Left renal pelvis (tissue), 4 donors: ENCODE data around the gene OR6Y1. TPM values are rescaled to one million over a fixed set of nuclear protein-coding genes. Genes with fewer than 3 reads are reported as not detected.

Experiments used
- DNase-seq, 4 donors: peaks; one replicate each; pipeline ENCODE4 v3.0.0-alpha.2; 2013; ENCODE audit warnings: low read depth in 4 of 4, low spot score in 3 of 4
- polyA plus RNA-seq, 4 donors: library from polyadenylated mRNA; unstranded; fragments of 120-200 nt; gene quantifications; one replicate each; pipeline ENCODE4 v1.2.1, GENCODE V29; 2013; ENCODE audit not compliant: insufficient read length in 4 of 4

Gene OR6Y1
- under 1 TPM in 1 of 4 donors, not detected in 3; 0.03 TPM for polyA plus RNA-seq

GRCh38 chr1:158554352-158554751, at the start of gene OR6Y1:
Gene OR6Y1, minus strand, starts transcription at chr1:158554405. Its CDS starts 6,300 bp downstream, at chr1:158548105.
- DNase-seq, result no peak

GRCh38 chr1:158600735-158601134, 46.5 kb upstream of the OR6Y1 start:
- no peak for DNase-seq

DNA sequence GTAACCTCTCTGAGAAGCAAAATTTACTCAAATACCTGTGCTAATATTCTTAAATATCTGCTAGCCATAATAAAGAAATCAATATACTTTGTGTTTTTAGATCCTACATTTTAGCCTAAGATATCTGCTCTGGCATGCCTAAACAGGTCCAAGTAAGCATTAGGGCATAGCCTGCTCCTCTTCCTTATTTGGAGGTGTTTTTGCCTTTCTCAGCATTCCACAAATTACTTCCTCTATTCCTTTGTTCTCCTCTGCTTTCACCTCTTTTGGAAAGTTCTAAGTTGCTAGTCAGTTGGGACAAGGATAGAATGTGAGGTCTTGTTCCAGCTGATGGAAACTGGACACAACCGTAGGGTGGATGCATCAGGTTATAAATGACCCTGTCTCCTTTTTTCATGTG, 32.7 kb upstream of the OR6Y1 start:
- no peak for DNase-seq

DNA sequence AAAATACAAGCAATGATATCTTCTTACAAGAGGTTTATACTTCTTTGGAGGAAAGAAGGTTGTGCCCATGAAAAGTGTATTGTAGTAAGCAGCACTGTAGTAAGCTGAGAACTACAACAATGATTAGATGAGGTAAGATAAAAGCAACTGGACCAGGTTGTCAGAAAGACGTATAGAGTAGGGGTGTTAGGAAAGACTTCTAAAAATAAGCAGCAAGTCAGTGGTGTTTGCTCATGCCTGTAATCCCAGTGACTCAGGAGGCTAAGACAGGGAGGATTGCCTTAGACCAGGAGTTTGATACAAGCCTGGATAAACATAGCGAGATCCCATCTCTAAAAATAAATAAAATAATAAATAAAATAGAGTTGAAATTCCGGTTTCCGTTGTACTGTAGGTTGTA, 29.8 kb upstream of the OR6Y1 start:
- no peak for DNase-seq

GRCh38 chr1:158579733-158580132, 25.5 kb upstream of the OR6Y1 start, which contains the start of gene OR10X1:
Gene OR10X1, minus strand, starts transcription at chr1:158579899. Its CDS starts 0 bp downstream, at chr1:158579899.
- no peak for DNase-seq

- DNase-seq, result no peak
These were observed 23.4 kb upstream of the OR6Y1 start for GRCh38 chr1:158577561-158577960.

- no peak for DNase-seq
These were observed 18.0 kb upstream of the OR6Y1 start for GRCh38 chr1:158572226-158572625.

DNA sequence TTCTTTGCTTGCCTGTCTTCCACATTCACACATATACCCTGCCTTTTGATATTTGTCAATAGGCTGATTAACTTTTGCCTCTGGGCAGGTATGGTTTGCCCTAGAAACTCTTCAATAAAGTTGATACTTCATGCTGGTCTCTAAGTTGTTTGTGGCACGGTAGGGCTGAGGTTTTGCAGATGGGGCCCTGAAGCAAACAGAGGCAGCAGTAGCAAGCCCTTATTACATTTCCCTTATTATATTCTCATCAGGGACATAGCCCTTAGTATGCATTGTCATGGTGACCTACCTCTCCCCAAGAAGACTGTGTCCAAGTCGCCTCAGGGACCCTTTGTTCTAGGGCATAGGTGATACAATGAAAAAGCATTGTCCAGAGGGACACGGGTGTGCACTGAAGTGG, 16.3 kb upstream of the OR6Y1 start, which contains the start of gene OR6P1:
Gene OR6P1, minus strand, starts transcription at position 101 of the 400 bp plus-strand sequence. CDS start 6,976 bp downstream, outside the sequence.
- DNase-seq, result no peak

- no peak for DNase-seq
These were observed 10.4 kb upstream of the OR6Y1 start for GRCh38 chr1:158564608-158565007.

DNA sequence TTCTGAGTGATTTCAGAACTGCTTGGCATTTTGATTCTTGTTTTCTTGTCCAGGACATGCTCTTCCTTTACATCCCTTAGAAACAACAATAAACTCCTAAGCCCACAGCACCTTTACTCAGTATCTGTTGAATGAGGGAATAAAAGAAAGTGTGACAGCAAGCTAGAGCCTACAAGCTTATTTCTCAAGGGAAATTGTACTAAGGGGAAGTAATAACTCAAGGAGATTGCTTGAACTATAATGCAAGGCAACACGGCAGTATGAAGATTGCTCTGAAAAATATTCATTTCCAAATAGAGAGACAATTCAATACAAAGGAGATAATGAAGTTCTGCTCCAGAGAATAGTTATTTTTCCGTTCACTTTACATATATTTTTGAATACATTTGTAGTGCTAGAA, 9.6 kb upstream of the OR6Y1 start:
- DNase-seq, result no peak

DNA sequence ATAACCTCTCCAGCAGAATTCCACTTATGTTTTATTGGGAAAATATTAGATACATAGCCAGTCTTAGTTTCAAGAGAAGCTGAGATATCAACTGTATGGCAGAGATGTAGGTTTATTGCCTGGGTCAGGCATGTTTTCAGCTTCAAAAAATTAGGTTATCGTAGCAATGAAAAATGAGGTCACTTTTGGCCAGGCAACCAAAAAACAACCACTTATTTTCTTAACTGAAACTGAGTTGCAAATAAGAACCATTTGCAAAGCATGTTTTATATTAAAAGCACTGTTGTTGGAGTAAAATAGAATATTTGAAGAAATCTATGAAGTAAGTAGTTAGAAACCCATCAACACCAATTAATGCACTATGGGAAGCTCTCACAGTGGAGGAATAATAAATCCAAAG, 5.5 kb upstream of the OR6Y1 start:
- DNase-seq, result no peak

DNA sequence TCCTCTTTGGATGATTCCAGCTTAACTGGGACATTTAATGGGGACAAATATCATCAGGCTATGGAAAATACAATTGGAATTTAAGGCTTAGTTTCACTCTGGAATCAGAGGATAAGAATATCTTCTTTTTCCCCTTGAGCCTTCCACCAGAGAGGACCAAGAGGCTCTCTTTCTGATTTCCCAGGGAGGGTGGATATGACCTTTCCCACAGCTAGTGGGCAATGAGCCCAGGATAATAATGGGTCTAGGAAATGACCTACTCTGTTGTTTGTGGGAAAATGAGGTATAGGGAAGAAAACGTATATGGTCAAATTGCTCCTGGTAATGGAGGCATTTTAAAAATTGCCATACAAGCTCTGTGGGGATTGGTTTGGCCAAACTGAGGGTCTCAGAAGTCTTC, 1.9 kb downstream of the OR6Y1 start:
- DNase-seq, result no peak

DNA sequence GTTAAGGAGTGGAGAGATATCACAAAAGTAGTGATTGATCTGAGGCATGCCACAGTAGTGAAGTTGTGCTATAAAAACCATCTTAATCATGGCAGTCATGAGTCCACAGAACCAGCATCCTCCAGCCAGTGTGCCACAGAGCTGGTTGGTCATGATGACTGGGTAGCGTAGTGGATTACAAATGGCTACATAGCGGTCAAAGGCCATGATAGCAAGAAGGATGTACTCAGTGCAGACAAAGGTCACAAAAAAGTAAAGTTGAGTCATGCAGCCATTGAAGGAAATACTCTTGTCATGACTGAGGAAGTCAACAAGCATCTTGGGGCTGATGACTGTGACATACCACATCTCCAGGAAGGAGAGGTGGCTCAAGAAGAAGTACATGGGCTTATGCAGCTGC, 6.7 kb downstream of the OR6Y1 start:
- no peak for DNase-seq

- DNase-seq, result no peak
These were observed 16.6 kb downstream of the OR6Y1 start for GRCh38 chr1:158537609-158538008.

GRCh38 chr1:158534496-158534895, 19.7 kb downstream of the OR6Y1 start:
- no peak for DNase-seq

DNA sequence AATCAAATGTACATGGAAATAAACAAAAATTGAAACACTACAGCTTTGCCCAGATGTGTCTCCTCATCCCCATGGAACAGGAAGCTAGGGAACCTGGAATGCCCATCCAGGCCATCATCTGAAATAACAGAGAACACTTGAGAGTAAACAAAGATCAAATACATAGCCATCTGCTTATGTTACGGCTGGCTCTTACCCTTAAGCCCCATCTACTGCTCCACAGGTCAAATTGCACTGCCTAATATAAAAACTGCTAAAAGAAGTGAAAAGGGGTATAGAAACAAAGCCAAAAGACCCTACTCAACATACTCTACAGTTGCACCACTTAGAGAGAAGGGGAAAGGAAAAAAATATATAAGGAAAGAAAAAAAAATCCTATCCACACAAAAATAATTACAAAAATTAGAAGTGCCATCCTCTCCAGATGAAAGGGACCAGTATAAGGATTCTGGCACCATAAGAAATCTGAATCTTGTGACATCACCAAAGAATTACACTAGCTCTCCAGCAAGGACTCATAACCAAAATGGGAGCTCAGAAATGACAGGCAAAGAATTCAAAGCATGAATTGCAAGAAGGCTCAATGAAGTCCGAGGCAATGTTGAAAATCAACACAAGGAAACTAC, 26.9 kb downstream of the OR6Y1 start:
- DNase-seq, result no peak

DNA sequence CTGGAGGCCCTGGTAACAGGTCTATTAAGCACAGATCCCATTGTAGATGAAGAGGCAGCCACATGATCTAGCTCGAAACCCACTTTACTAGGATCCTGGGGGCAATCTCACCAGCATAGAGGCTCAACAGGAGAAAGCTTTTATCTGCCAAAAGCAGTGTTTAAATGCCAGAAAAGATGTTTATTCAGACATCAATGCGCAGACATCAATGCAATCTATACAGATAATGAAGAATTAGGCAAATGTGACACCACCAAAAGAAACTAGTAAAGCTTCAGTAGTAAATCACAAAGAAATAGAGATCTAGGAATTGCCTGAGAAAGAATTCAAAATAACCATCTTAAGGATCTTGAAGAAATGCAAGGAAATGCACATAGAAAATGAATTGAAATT, 32.5 kb downstream of the OR6Y1 start:
- no peak for DNase-seq

DNA sequence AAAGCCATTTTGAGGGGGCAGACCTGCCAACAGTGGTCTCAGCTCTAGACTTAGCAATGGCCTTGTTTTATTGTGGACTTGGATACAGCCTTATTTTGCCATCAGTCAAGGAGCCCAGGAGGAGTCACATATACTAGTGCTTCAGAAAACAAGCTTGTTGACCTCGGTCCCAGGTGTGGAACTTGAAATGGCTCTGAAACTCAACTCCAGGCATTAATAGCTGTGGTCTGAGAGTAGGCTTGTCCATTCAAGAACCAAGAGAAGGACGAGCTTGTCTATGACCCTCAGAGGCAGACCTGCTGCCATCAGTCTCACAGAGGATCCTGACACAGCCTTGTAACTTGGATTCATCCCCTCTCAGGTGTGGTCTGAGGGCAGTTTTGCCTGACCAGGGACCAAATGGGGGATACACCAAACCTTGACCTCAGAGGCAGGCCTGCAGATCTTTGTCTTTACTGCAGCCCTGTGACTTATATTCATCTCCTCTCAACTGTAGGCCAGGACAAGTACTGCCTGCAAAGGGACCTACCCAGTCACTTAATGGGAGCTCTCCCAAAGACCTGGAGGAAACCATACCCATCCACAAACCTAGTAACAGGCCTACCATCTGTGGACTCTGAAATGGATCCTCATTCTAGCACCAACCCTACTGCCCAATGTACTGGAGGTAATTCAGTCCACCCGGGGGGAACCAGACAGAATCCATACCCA, 33.1 kb downstream of the OR6Y1 start:
- no peak for DNase-seq

DNA sequence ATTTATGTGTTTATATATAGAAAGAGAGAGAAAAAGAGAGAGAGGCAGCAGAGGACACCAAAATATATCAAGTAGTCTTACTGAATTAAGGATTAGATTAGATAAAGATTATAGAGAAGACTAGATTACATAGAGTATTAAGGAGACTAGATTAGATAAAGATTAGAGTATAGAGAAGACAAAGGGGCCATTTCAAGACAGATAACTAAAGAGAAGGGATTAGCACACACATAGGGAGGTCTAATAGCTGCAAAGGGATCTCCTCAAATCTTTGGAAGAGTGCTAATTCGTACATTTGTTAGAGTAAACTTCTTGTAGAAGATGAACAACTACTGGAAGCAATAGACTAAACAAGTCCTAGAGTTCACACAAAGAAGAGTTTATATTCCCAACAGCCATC, 34.2 kb downstream of the OR6Y1 start:
- DNase-seq, result no peak

DNA sequence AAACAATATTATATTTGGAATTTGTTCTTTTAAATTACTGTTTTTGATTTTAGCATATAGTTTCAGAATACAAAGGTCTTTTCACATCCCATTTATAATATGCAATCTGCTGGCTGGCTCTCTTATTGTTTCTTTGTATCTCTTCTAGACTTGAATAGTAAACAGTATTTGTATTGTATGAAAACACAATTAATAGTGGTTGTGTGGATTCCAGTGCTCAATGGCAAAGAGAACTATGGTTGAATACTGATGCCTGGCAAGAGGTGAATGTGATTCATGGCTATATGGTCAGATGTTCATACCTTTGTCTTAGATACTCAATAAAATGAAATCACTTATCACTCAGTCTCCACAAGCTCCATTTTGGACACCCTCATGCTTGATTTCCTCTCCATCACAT, 37.2 kb downstream of the OR6Y1 start:
- DNase-seq, result no peak

DNA sequence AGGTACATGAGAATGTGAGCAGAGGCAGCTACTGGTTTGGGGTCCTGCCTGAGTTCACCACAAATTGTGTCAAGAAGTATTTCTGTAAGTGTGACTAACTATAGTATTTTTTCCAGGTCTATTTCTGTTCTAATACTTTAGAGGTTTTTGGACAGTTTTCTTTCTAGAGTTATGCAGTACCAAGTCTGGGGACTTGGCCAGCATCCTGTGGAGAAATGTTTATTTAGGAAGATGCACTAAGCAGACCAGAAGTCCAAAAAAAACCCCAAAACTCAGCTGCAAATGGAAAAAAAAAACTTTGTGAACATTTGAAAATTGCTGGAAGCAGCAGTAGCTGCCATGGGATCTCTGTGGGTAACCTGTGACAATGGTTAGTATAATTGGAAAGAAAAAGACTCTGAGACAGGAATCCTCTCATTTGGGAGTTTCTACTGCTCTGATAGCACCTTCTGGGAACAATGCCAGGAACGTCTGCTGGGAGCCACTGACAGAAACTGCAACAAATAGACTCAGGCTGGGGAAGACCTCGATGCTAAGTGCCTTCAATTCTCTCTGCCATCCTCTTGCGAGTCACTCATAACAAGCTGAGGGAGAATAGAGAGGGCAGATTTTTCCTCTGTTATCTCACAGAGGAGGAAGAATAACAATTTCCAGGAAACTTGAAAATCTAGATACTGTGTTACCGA, 44.6 kb downstream of the OR6Y1 start:
- no peak for DNase-seq

GRCh38 chr1:158507511-158507910, 46.7 kb downstream of the OR6Y1 start:
- no peak for DNase-seq
